BLaER1 (cell line): ENCODE measurements around the gene SPRED2.
A peak's percentile ranks its signal among the peaks of the same experiment; 100 is the strongest.

ENCODE experiments used
- H3K27ac ChIP-seq: shearing (Covaris generic); formaldehyde crosslinking; 2 replicates; pipeline ENCODE4 v1.8.1; 2022
- H3K27me3 ChIP-seq: shearing (Covaris generic); formaldehyde crosslinking; 2 replicates; pipeline ENCODE4 v1.8.1; 2022
- H3K36me3 ChIP-seq: shearing (Covaris generic); formaldehyde crosslinking; 2 replicates; pipeline ENCODE4 v1.8.1; 2022
- H3K4me1 ChIP-seq: shearing (Covaris generic); formaldehyde crosslinking; 2 replicates; pipeline ENCODE4 v1.8.1; 2022
- H3K4me2 ChIP-seq: shearing (Covaris generic); formaldehyde crosslinking; 2 replicates; pipeline ENCODE4 v1.8.1; 2022
- H3K4me3 ChIP-seq: shearing (Covaris generic); formaldehyde crosslinking; 2 replicates; pipeline ENCODE4 v1.8.1; 2022
- H3K9ac ChIP-seq: shearing (Covaris generic); formaldehyde crosslinking; 2 replicates; pipeline ENCODE4 v1.8.1; 2022
- H3K9me3 ChIP-seq: shearing (Covaris generic); formaldehyde crosslinking; 2 replicates; pipeline ENCODE4 v1.8.1; 2022
- H4K20me1 ChIP-seq: shearing (Covaris generic); formaldehyde crosslinking; 2 replicates; pipeline ENCODE4 v1.8.1; 2022
- Cebpa-rat ChIP-seq: shearing (Covaris generic); IDR thresholded peaks from 2 replicates; pipeline ENCODE4 v1.8.1; 2022

SPRED2 gene

DNA sequence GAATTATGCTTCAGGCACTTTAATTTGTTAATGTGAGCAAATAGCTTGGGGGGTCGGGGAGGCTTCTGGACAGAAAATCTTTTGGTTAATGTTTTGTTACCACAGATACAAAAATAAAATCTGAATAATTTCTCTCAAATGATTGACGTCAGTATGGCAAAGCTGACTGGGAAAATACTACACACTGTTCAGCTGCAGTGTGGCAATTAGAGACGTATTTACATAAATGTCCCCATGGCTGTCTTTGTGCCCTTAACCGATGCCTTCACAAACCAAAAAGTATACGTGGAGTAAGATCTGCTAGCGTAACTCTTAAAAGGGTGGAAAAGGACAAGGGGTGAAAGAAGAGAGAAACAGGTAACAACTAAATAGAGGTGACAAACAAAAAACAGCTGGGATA, 121.3 kb downstream of the SPRED2 start:
- TF ChIP-seq Cebpa-rat, result no peak
- H4K20me1 ChIP-seq, result no peaks in the 10 kb centered on the region
- no peak overlapping the region for H3K4me3 ChIP-seq
- no peaks in the 10 kb centered on the region for H3K27me3 ChIP-seq
- H3K4me1 ChIP-seq, result peaks cover 53% of the 10 kb centered on the region
- peaks cover 38% of the 10 kb centered on the region for H3K36me3 ChIP-seq
- H3K9ac ChIP-seq, result no peak overlapping the region
- no peak overlapping the region for H3K27ac ChIP-seq
- H3K4me2 ChIP-seq, result no peak overlapping the region
- peaks cover 8% of the 10 kb centered on the region for H3K9me3 ChIP-seq

DNA sequence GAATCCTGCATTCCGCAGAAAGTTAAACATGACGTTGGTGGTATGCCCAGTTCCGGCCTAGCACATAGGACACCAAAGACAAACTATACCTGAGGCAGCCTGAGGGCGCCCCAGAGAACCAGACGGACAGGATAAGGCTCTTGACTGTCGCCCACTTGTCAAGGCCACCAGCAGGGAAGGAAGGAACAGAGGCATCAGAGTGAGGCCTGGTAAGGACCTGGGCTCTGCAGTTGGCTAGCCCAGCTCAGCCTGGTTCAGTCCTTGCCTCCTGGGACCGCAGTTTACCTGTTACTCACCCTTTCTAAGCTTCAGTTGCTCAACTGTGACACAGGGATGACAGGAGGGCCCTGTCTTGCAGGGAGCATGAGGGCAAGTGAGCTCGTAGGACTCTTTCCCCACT, 122.7 kb downstream of the SPRED2 start:
- Histone ChIP-seq H3K4me2 (peak overlapping the region; percentile 81), H4K20me1 (no peaks in the 10 kb centered on the region), H3K27me3 (no peaks in the 10 kb centered on the region), H3K9me3 (peaks cover 8% of the 10 kb centered on the region), H3K27ac (peak overlapping the region; percentile 53), H3K4me3 (no peak overlapping the region), H3K36me3 (peaks cover 25% of the 10 kb centered on the region), H3K9ac (peak overlapping the region; percentile 21; the same call in 1 of the 2 replicates), H3K4me1 (peaks cover 53% of the 10 kb centered on the region)
- TF ChIP-seq Cebpa-rat, result no peak

DNA sequence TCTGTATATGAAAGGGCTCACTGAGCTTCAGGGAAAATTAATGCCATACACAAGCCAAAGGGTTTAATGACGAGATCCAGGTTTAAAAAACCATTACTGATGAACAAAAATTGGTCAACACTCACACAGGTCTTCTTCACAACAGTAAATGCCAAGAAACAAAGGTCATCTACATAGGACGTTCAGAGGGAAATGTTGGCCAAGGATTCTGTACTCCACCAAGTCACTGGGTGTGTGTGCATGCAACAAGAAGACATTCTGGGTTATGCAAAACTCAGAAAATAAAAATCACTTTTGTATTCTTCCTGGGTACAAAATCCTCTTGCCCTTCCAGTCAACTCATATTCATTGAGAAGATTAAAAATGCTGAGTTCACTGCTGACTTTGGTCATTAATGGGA, 126.5 kb downstream of the SPRED2 start:
- no peaks in the 10 kb centered on the region for H3K9me3 ChIP-seq
- H3K27ac ChIP-seq, result no peak overlapping the region
- no peaks in the 10 kb centered on the region for H3K36me3 ChIP-seq
- no peaks in the 10 kb centered on the region for H3K27me3 ChIP-seq
- no peak overlapping the region for H3K4me3 ChIP-seq
- no peak overlapping the region for H3K9ac ChIP-seq
- H3K4me1 ChIP-seq, result peaks cover 60% of the 10 kb centered on the region
- H4K20me1 ChIP-seq, result peaks cover 8% of the 10 kb centered on the region; the same call in 1 of the 2 replicates
- H3K4me2 ChIP-seq, result no peak overlapping the region
- no peak for TF ChIP-seq Cebpa-rat

DNA sequence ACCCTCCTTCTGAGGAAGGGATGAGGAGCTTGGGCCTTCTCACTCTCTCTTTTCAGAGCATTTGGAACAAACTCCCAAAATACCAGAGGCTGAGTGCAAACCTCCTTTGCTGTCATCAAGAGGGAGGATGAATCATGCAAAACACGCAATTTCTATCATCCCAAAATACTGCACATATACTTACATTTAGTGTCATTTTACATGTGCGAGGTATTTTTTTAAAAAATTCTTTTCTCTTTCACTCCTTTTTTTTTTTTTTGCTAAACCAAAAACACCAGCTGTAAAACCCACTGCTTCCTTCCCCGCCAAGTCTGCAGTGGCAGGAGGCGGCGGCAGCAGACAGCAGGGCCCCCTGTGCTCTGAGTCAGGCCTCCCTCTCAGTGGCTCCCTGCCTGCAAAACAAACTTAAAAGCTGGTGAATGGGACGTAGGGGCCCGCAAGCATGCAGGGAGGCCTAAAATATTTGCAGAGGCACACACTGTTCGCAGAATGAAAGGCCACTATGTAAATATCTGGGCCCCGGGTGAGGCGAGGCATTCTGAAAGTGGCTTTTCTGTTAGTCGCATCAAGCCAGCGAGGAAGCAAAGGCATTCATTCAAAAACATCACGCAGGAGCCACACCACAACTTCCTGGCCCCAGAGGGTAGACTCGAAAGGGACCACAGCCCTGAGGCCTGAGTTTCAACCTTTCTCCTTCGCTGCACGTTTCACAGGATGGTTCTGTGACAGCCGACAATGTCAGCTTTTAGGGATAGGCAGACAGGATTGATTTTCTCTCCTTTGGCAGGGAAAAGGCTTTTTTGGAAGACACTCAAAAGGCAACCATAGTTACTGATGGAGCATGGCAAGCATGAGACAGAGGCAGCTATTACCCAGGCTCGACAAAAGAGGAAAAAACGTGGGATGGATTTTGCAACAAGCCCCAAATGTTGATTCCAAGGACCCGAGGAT, 131.4 kb downstream of the SPRED2 start:
- Histone ChIP-seq H3K4me2 (peak overlapping the region; percentile 92), H3K9ac (peak overlapping the region; percentile 56), H3K27ac (peak overlapping the region; percentile 36; the same call in 1 of the 2 replicates), H3K4me1 (peaks cover 50% of the 10 kb centered on the region), H4K20me1 (peaks cover 18% of the 10 kb centered on the region; the same call in 1 of the 2 replicates), H3K4me3 (peak overlapping the region; percentile 48), H3K36me3 (no peaks in the 10 kb centered on the region), H3K27me3 (no peaks in the 10 kb centered on the region), H3K9me3 (no peaks in the 10 kb centered on the region)
- TF ChIP-seq Cebpa-rat, result no peak

DNA sequence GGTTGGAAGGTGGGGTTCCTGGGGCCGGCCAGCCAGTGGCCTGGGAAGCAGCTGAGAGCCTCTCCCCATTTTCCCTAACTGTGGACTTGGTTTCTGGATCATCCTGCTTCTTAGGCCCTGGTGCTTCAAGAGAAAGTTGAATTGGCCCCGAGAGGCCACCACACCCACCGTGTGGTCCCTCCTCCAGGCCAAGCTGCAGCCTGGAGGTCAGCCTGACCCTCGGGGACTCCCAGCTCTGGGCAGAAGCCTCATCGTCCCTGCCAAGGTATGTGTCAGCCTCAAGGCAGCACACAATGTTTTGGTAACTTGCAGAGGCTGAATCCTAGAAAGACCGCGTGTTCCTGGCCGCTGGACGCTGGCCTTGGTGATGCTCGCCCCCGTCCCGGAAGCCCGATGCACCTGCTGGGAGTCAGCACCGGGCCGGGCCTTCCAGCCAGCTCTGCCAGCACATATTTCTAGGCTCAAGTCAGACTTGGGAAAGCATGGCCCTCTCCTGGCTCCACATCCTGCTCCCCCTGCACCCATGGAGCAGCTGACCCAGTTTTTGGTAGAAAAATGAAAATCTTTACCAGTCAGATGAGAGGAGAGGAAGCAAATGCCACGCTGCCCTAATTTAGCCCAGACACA, 132.2 kb downstream of the SPRED2 start:
- peak overlapping the region; percentile 92 for H3K4me2 ChIP-seq
- peak overlapping the region; percentile 48; the same call in 1 of the 2 replicates for H3K4me3 ChIP-seq
- peak overlapping the region; percentile 54 for H3K27ac ChIP-seq
- H3K9me3 ChIP-seq, result no peaks in the 10 kb centered on the region
- H4K20me1 ChIP-seq, result peaks cover 18% of the 10 kb centered on the region; the same call in 1 of the 2 replicates
- TF ChIP-seq Cebpa-rat, result no peak
- H3K27me3 ChIP-seq, result no peaks in the 10 kb centered on the region
- peak overlapping the region; percentile 56 for H3K9ac ChIP-seq
- no peaks in the 10 kb centered on the region for H3K36me3 ChIP-seq
- peaks cover 50% of the 10 kb centered on the region for H3K4me1 ChIP-seq

DNA sequence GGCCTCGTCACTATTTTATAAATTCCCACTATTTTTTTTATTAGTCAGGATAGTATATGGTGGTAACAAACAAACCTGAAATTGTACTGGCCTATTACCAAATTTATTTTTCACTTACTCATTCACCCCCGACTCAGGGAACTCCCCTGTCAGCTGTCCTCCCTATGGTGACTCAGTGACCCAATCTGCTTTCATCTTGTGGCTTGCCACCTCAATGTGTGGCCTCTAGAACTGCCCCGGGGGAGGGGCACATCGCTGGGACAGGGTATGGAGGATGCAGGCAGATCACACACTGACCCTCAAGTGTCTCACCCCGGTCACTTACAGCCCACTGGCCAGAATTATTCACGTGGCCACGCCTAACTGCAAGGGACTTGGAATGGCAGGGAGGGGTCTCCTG, 133.2 kb downstream of the SPRED2 start:
- no peak overlapping the region for H3K4me3 ChIP-seq
- peaks cover 50% of the 10 kb centered on the region for H3K4me1 ChIP-seq
- H3K9ac ChIP-seq, result no peak overlapping the region
- H3K36me3 ChIP-seq, result no peaks in the 10 kb centered on the region
- H4K20me1 ChIP-seq, result peaks cover 18% of the 10 kb centered on the region; the same call in 1 of the 2 replicates
- no peak overlapping the region for H3K27ac ChIP-seq
- no peaks in the 10 kb centered on the region for H3K27me3 ChIP-seq
- TF ChIP-seq Cebpa-rat, result no peak
- H3K4me2 ChIP-seq, result peak overlapping the region; percentile 92
- H3K9me3 ChIP-seq, result no peaks in the 10 kb centered on the region

DNA sequence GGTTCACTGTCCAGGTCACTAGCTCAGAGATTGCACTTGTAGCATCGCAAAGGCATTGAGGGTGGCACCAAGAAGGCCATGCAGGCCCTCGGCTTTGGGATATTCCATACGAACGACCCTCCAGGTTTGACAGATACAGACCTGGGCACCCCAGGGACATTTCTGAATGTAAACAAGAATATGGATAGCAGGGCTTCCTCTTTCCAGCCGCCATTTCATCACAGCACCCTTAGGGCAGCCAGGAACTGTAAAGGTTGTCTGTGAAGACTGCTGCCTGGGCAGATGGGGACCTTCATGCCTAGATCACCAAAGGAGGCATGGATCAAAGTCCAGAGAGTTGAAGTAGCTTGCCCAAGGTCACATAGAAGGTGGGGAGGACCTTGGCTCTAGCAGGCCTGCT, 134.3 kb downstream of the SPRED2 start:
- Histone ChIP-seq H3K4me2 (no peak overlapping the region), H3K27ac (no peak overlapping the region), H3K9me3 (no peaks in the 10 kb centered on the region), H3K27me3 (no peaks in the 10 kb centered on the region), H3K4me3 (no peak overlapping the region), H3K9ac (no peak overlapping the region), H4K20me1 (peaks cover 18% of the 10 kb centered on the region; the same call in 1 of the 2 replicates), H3K36me3 (no peaks in the 10 kb centered on the region), H3K4me1 (peaks cover 42% of the 10 kb centered on the region)
- TF ChIP-seq Cebpa-rat, result no peak

DNA sequence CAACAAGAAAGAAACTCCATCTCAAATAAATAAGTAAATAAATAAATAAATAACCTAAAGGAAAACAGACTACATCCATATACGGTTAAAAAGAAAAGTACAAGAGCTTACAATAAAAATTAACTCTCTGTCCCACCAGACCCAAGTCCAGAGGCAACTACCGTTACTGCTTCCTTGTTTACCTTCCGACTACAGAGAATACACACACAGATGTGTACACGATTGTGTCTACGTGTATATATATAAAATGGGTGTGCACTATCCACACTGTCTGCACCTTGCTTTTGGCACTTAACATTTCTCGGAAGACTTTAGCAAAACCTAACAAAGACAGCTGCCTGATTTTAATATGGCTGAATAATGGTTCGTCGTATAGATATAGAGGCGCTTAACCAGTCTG, 134.9 kb downstream of the SPRED2 start:
- no peak for TF ChIP-seq Cebpa-rat
- Histone ChIP-seq H3K27me3 (no peaks in the 10 kb centered on the region), H3K27ac (no peak overlapping the region), H3K9me3 (no peaks in the 10 kb centered on the region), H4K20me1 (peaks cover 18% of the 10 kb centered on the region; the same call in 1 of the 2 replicates), H3K9ac (no peak overlapping the region), H3K4me1 (peaks cover 36% of the 10 kb centered on the region), H3K4me2 (no peak overlapping the region), H3K4me3 (no peak overlapping the region), H3K36me3 (no peaks in the 10 kb centered on the region)

DNA sequence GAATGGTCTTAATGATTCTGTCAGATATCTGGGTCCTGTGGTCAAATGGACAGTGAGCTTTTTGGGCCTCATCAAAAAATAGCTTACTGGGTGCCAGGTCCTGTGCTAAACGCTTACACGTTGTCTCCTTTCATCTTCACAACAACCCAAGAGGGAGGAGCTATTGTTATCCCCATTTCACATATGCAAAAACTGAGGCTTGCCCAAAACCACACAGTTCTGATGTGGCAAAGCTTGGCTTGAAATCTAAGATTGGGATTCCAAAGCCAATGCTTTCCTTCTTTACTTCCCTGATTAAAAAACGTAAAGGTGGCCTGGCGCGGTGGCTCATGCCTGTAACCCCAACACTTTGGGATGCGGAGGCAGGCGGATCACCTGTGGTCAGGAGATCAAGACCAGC, 135.4 kb downstream of the SPRED2 start:
- Histone ChIP-seq H3K27ac (no peak overlapping the region), H3K9me3 (no peaks in the 10 kb centered on the region), H4K20me1 (peaks cover 18% of the 10 kb centered on the region; the same call in 1 of the 2 replicates), H3K36me3 (no peaks in the 10 kb centered on the region), H3K27me3 (no peaks in the 10 kb centered on the region), H3K4me2 (no peak overlapping the region), H3K9ac (no peak overlapping the region), H3K4me3 (no peak overlapping the region), H3K4me1 (peaks cover 30% of the 10 kb centered on the region)
- TF ChIP-seq Cebpa-rat, result no peak

DNA sequence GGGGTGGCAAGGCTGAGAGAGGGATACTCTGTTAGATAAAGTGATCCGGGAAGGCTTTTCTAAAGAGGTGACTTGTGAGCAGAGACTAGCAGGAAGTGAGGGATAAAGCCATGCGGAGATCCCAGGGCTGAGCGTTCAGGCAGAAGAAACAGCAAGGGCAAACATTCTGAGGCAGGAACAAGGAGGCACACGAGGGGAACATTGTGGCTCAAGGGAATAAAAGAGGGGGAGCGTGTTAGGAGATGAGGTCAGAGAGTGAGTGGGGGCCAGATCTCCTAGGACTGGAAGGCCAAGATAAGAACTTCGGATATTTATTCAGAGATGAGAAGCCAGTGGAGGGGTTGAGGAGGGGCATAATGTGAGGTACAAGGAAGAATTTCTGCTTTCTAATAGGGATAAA, 137.7 kb downstream of the SPRED2 start:
- Histone ChIP-seq H3K27me3 (no peaks in the 10 kb centered on the region), H3K9me3 (no peaks in the 10 kb centered on the region), H3K4me1 (peaks cover 8% of the 10 kb centered on the region), H3K9ac (no peak overlapping the region), H4K20me1 (no peaks in the 10 kb centered on the region), H3K36me3 (no peaks in the 10 kb centered on the region), H3K4me2 (no peak overlapping the region), H3K4me3 (no peak overlapping the region), H3K27ac (no peak overlapping the region)
- TF ChIP-seq Cebpa-rat, result no peak
